ENCODE results near the gene IFI30.

The IFI30 gene

DNA sequence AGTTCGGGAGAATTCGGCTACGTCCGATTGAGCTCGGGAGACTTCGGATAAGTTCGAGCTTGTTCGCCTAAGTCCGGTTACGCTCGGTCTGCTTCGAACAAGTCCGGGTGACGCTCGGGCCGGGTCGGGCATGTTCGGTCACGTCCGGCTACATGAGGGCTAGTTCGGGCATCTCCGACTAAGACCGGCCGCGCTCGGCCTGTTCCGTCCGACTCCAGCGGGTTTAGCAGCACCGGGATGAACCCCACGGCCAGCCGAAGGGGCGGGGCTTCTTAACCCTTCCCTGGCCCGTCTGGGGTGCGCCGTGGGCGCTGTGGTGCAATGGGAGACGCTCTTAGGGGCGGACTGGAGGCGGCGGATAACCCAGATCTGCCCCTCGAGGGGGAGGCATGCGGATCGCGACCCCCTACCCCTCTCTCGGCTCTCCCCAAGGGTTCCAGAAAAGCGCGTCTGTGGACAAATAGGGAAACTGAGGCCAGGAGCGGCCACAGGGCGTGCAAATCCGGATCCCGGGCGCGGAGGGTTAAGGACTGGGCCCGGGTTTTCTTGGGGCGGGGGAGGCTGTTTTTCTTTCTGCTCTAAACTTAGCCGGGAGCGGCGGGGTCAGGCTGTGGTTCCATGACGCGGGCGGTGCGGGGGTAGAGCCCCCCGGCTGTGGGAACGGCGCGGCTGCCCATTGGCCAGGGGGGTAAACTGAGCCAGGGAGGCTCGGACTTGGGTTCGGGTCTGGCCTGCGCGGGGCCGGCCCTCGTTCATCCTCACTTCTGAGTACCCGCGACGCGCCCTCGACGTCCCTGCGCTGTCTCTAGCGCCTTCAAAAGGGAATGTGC is 51.1 kb downstream of the IFI30 start:
- peak; percentile 55 to 78 (median 70) for DNase-seq (ENCODE audit: low read depth in 3 of 3, low spot score in 1 of 3)

GRCh38 chr19:18225355-18225701 is 51.7 kb downstream of the IFI30 start:
- DNase-seq (ENCODE audit: low read depth in 3 of 3, low spot score in 1 of 3) = no peak

- DNase-seq (ENCODE audit: low read depth in 3 of 3, low spot score in 1 of 3) = no peak
Measured at GRCh38 chr19:18225702-18226468, 52.3 kb downstream of the IFI30 start, which contains the start of gene PDE4C. TSS of gene PDE4C (minus strand) at chr19:18226438. CDS start at chr19:18226415, 23 bp downstream.

DNA sequence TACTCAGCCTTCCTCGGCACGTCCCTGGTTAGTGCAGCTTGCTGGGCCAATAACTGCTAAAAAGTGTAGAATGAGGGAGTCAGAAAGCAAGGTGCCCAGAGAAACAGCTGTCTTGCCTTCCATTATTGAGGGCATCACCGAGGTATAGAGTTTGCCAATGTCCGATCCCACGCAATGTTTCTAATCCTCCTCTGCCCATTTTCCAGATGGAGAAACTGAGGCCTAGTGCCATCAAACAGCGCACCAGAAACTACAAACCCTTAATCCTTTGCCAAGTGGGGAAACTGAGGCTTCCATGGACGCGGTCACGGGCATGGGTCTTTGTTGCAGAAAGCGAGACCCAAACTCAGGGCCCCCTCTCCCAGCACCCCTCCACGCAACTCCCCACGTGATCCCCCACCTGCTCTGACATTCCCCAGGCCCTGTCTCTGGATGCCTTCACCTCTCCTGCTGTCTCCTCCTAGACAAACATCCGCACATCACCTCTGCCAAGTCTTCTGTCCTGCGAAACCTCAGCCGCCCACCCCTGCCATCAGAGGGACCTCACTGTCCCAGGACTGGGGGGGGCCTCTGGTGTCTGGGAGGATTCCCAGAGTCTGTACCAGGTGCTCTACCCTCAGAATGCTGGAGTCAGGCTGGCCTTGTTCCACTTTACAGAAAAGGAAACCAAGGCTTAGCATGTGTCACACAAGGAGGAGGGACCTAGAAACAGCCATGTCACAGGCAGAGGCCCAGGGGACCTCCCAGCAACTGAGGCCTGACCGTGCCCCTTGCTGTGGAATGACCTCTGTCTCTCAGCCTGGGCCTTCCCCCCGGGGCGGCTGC is 53.6 kb downstream of the IFI30 start:
- DNase-seq (ENCODE audit: low read depth in 3 of 3, low spot score in 1 of 3) = no peak

Measured in stimulated activated CD4-positive, alpha-beta T cell treated with anti-CD3 and anti-CD28 coated beads, TNF-alpha, amount 100 ng/mL, for 1 hour (primary cell).